Measurements from ENCODE around the gene CDCP1. TPM values are rescaled to one million over a fixed set of nuclear protein-coding genes. Genes with fewer than 3 reads are reported as not detected.

Gene CDCP1
- total RNA-seq, 2 experiments from 2014 or later = 1.7 to 1.8 TPM

DNA sequence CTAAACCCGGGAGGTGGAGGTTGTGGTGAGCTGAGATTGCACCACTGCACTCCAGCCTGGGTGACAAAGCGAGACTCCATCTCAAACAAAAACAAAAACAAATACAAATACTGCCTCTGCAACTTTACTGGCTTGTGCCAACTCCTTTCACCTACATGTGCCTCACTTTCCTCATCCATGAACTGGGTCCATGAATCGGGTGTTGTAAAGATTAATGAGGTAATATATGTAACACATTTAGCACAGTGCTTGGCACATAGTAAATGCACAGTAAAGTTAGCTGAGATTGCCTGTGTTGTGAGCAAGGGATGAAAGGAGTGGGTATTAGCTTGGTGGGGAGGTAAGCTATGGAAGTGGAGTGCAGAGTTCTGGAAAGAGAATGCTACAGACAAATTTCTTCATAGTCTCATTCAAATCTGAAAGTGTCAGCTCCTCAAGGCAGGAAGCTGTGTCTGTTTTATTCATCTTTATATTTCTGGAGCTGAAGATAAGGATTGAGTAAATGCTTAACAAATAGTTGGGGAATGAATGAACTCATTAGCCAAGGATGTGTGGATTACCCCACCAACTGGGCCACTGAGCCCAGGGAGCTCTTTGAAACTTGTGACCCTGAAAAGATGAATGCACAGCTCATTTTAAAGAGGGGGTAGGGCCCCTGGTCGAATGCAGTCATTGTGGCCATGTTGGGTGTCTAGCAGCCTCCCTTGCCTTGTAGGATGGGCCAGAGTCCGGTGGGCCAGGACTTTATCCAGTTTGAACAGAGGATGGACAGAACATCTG lies 7.7 kb upstream of the CDCP1 start:
- ChIA-PET CTCF (no interaction called here), POLR2A (interaction anchor here (0.5 kb wide), 1 partner anchor 102 kb away, joined by 3 read pairs; no protein-coding TSS in a partner anchor)
- intact Hi-C loops (cut with DNase I, micrococcal nuclease) = no loop called here
- DNase-seq = no peak
- H3K27me3 ChIP-seq (ENCODE audit: control insufficient read depth in 1 of 2, insufficient read depth in 2 of 2, low read length in 2 of 2) = no peaks in the 10 kb centered on the region
- TF ChIP-seq, protein P1, sequence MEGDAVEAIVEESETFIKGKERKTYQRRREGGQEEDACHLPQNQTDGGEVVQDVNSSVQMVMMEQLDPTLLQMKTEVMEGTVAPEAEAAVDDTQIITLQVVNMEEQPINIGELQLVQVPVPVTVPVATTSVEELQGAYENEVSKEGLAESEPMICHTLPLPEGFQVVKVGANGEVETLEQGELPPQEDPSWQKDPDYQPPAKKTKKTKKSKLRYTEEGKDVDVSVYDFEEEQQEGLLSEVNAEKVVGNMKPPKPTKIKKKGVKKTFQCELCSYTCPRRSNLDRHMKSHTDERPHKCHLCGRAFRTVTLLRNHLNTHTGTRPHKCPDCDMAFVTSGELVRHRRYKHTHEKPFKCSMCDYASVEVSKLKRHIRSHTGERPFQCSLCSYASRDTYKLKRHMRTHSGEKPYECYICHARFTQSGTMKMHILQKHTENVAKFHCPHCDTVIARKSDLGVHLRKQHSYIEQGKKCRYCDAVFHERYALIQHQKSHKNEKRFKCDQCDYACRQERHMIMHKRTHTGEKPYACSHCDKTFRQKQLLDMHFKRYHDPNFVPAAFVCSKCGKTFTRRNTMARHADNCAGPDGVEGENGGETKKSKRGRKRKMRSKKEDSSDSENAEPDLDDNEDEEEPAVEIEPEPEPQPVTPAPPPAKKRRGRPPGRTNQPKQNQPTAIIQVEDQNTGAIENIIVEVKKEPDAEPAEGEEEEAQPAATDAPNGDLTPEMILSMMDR (IDR thresholded peaks at IDR 0.05) = no peak
- no peak overlapping the region for H3K4me3 Mint-ChIP-seq
- H3K36me3 ChIP-seq (ENCODE audit: insufficient read depth, low read length) = no peaks in the 10 kb centered on the region
- H3K4me1 Mint-ChIP-seq (ENCODE audit: low read depth) = no peaks in the 10 kb centered on the region
- peaks cover 6% of the 10 kb centered on the region for H3K9me3 Mint-ChIP-seq
- H3K9me3 ChIP-seq (ENCODE audit: control insufficient read depth in 1 of 2, insufficient read depth in 1 of 2, low read length in 2 of 2) = peaks cover 4 to 9% of the 10 kb centered on the region in 2 experiments
- H3K36me3 Mint-ChIP-seq (ENCODE audit: low read depth) = peaks cover 4% of the 10 kb centered on the region
- H3K4me3 ChIP-seq (ENCODE audit: low read length) = no peak overlapping the region
- H3K27me3 Mint-ChIP-seq = no peaks in the 10 kb centered on the region
- ATAC-seq (ENCODE audit: poor library complexity) = no peak
- no peaks in the 10 kb centered on the region for H3K4me1 ChIP-seq (ENCODE audit: insufficient read depth, low read length)
- no peak overlapping the region for H3K27ac Mint-ChIP-seq
- no peak overlapping the region for H3K27ac ChIP-seq (ENCODE audit: low read depth in 1 of 2, low read length in 2 of 2)

DNA sequence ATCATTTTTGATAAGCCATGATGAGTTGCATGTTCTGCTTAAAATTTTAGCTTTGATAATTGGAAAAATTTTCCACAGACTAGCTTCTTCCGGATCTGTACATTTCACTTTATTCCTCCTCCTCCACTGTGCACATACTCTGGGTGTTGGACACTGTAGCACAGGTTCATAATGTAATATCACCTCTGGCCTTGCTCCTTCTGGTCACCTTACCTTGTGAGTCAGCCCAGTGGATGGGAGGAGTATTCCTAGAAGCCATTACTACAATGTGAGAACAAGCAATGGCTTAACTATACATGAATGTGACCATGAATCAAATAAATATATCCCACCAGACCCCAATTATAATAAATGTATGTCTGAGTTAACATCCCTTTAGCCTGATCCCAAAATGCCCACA lies 6.1 kb upstream of the CDCP1 start:
- POLR2A ChIA-PET = no interaction called here

DNA sequence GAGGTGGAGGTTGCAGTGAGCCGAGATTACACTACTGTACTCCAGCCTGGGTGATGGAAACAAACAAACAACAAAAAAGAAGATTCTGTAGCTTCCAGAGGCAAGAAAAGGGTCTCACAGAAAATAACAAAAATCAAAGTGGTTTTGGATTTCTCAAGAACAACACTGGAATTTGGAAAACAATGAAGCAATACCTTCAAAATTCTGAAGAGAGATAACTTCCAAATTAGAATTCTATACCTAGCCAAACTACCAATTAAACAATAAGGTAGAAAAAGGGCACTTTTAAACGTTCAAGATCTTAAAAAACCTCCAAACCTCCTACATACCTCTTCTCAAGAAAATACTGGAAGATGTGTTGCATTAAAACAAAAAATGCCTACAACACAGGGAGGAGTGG lies 4.9 kb upstream of the CDCP1 start:
- CTCF ChIA-PET = no interaction called here
- DNase-seq = no peak
- no peak overlapping the region for H3K27ac Mint-ChIP-seq
- Histone ChIP-seq H3K27ac (ENCODE audit: low read depth in 1 of 2, low read length in 2 of 2) (no peak overlapping the region), H3K4me1 (ENCODE audit: insufficient read depth, low read length) (peaks cover under 1% of the 10 kb centered on the region), H3K27me3 (ENCODE audit: control insufficient read depth in 1 of 2, insufficient read depth in 2 of 2, low read length in 2 of 2) (peaks cover 12% of the 10 kb centered on the region in 2 experiments), H3K9me3 (ENCODE audit: control insufficient read depth in 1 of 2, insufficient read depth in 1 of 2, low read length in 2 of 2) (peaks cover 4 to 9% of the 10 kb centered on the region in 2 experiments), H3K36me3 (ENCODE audit: insufficient read depth, low read length) (no peaks in the 10 kb centered on the region), H3K4me3 (ENCODE audit: low read length) (no peak overlapping the region)
- peaks cover 6% of the 10 kb centered on the region for H3K9me3 Mint-ChIP-seq
- TF ChIP-seq, protein P1 (IDR thresholded peaks at IDR 0.05) = no peak
- H3K4me3 Mint-ChIP-seq = no peak overlapping the region
- POLR2A ChIA-PET = no interaction called here
- no peak for ATAC-seq (ENCODE audit: poor library complexity)
- intact Hi-C loops (cut with DNase I, micrococcal nuclease) = no loop called here
- H3K4me1 Mint-ChIP-seq (ENCODE audit: low read depth) = peaks cover 5% of the 10 kb centered on the region
- peaks cover 4% of the 10 kb centered on the region for H3K36me3 Mint-ChIP-seq (ENCODE audit: low read depth)
- H3K27me3 Mint-ChIP-seq = peaks cover 15% of the 10 kb centered on the region

More for the DNA sequence above, 6.1 kb upstream of the CDCP1 start:
- Histone ChIP-seq H3K27ac (ENCODE audit: low read depth in 1 of 2, low read length in 2 of 2) (no peak overlapping the region), H3K4me3 (ENCODE audit: low read length) (no peak overlapping the region), H3K4me1 (ENCODE audit: insufficient read depth, low read length) (no peaks in the 10 kb centered on the region), H3K9me3 (ENCODE audit: control insufficient read depth in 1 of 2, insufficient read depth in 1 of 2, low read length in 2 of 2) (peaks cover 4 to 9% of the 10 kb centered on the region in 2 experiments), H3K36me3 (ENCODE audit: insufficient read depth, low read length) (no peaks in the 10 kb centered on the region), H3K27me3 (ENCODE audit: control insufficient read depth in 1 of 2, insufficient read depth in 2 of 2, low read length in 2 of 2) (peaks cover 0 to under 1% of the 10 kb centered on the region in 2 experiments)
- H3K4me3 Mint-ChIP-seq = no peak overlapping the region
- CTCF ChIA-PET = interaction anchor here (1.0 kb wide), 1 partner anchor 25 kb away, joined by 3 read pairs; no protein-coding TSS in a partner anchor
- no peaks in the 10 kb centered on the region for H3K4me1 Mint-ChIP-seq (ENCODE audit: low read depth)
- TF ChIP-seq, protein P1 (IDR thresholded peaks at IDR 0.05) = no peak
- intact Hi-C loops (cut with DNase I, micrococcal nuclease) = no loop called here
- no peak overlapping the region for H3K27ac Mint-ChIP-seq
- DNase-seq = no peak
- ATAC-seq (ENCODE audit: poor library complexity) = no peak
- H3K36me3 Mint-ChIP-seq (ENCODE audit: low read depth) = peaks cover 4% of the 10 kb centered on the region
- peaks cover 3% of the 10 kb centered on the region for H3K27me3 Mint-ChIP-seq
- peaks cover 6% of the 10 kb centered on the region for H3K9me3 Mint-ChIP-seq
